Small intestine (tissue), 7 donors: Measurements from ENCODE around the gene ACTR8. TPM values are rescaled to one million over a fixed set of nuclear protein-coding genes. Genes with fewer than 3 reads are reported as not detected.

Source experiments
- DNase-seq, 2 donors: peaks; one replicate each; pipeline versions ENCODE4 v3.0.0 to v3.0.0-alpha.2; 2013
- FAIRE-seq: peaks from 2 replicates; lab custom pipeline; 2012; peaks lifted over from hg19 to GRCh38; lab: Jason Lieb, UNC
- H3K27ac ChIP-seq, 3 donors: one replicate each; pipeline ENCODE4 v1.5.1; 2013; ENCODE audit warnings: low read length in 2 of 3, mild to moderate bottlenecking in 2 of 3, control low read depth in 1 of 3, inconsistent platforms in 1 of 3, low read depth in 1 of 3, moderate library complexity in 1 of 3
- H3K27me3 ChIP-seq, 3 donors: one replicate each; pipeline ENCODE4 v1.6.1; 2013; ENCODE audit warnings: low read length in 3 of 3, inconsistent platforms in 1 of 3; ENCODE audit not compliant: control insufficient read depth in 3 of 3, insufficient read depth in 3 of 3
- H3K36me3 ChIP-seq, 3 donors: one replicate each; pipeline ENCODE4 v1.6.1; 2013; ENCODE audit warnings: low read length in 3 of 3, inconsistent platforms in 1 of 3, low read depth in 1 of 3, mild to moderate bottlenecking in 1 of 3, moderate library complexity in 1 of 3; ENCODE audit not compliant: control insufficient read depth in 3 of 3, insufficient read depth in 2 of 3
- H3K4me1 ChIP-seq, 3 donors: one replicate each; pipeline ENCODE4 v1.6.1; 2013; ENCODE audit warnings: low read length in 2 of 3, inconsistent platforms in 1 of 3, low read depth in 1 of 3, mild to moderate bottlenecking in 1 of 3, moderate library complexity in 1 of 3; ENCODE audit not compliant: control insufficient read depth in 3 of 3, insufficient read depth in 2 of 3
- H3K4me3 ChIP-seq, 3 donors: one replicate each; pipeline ENCODE4 v1.5.1; 2013; ENCODE audit warnings: low read length in 3 of 3, control low read depth in 1 of 3, inconsistent platforms in 1 of 3, low read depth in 1 of 3, mild to moderate bottlenecking in 1 of 3, moderate library complexity in 1 of 3
- H3K9me3 ChIP-seq, 2 donors: one replicate each; pipeline ENCODE4 v1.6.1; 2013; ENCODE audit warnings: low read depth in 1 of 2, low read length in 1 of 2; ENCODE audit not compliant: control insufficient read depth in 2 of 2, insufficient read depth in 1 of 2
- WGBS, 3 donors: extraction: QIAGEN DNeasy Blood & Tissue Kit; methylation state at CpG; one replicate each; pipeline ENCODE4 v1.1.7; 2013; 5-methylcytosine and 5-hydroxymethylcytosine counted together
- polyA plus RNA-seq, 4 donors: library from polyadenylated mRNA; stranded (reverse) in 3 of 4; unstranded in 1 of 4; fragments of 200-250 nt in 3 of 4; fragments of 120-200 nt in 1 of 4; gene quantifications; one replicate each; pipeline versions ENCODE4 v1.2.1 to v1.2.3, GENCODE V29; 2013
- donor health status: healthy with polysubstance abuse.
- donor health status: control.
- donor health status: control.
- donor health status: Bipolar disorder and iron deficiency.
- donor health status: healthy.

Gene ACTR8
- polyA plus RNA-seq, 4 donors, result 6.2 to 27.0 (median 8.2) TPM

- Histone ChIP-seq H3K4me1 (no peaks in the 10 kb centered on the region), H3K36me3 (no peaks in the 10 kb centered on the region), H3K27me3 (peaks cover 0 to 4% (median 3%) of the 10 kb centered on the region in 3 donors), H3K4me3 (no peak overlapping the region), H3K9me3 (peaks cover 0 to 3% of the 10 kb centered on the region in 2 donors), H3K27ac (no peak overlapping the region)
- no peak for FAIRE-seq
- WGBS, 3 donors, result 13 to 59% (median 47%) methylated on average over 2 of the region's 2 CpGs
- peak; percentile 42 to 53 for DNase-seq
Observed at GRCh38 chr3:53900666-53901331, 18.8 kb upstream of the ACTR8 start.

DNA sequence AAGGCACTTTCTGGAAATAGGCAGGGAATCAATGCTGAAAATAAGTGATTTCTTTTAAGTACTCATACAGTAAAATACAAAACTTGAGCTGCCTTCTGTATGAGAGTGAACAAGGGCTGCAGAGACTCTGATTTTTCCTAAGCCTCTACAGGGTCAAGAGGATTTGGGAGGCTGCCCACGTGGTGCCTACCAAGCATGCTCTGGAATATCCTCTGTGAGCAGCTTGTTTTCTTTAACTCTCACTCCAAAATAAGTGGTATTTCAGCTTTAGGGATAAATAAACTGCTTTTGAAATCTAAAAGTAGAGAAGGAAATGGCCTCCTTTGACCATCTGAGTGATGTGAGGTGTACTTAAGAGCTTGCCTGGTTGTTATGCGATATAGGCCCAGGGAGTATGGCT lies 17.8 kb upstream of the ACTR8 start:
- no peaks in the 10 kb centered on the region for H3K36me3 ChIP-seq
- 69 to 72% (median 71%) methylated on average over 2 of the region's 2 CpGs for WGBS, 3 donors
- DNase-seq, result no peak
- H3K27me3 ChIP-seq, result peaks cover 0 to 4% (median 3%) of the 10 kb centered on the region in 3 donors
- no peaks in the 10 kb centered on the region for H3K9me3 ChIP-seq
- no peaks in the 10 kb centered on the region for H3K4me1 ChIP-seq
- no peak overlapping the region for H3K4me3 ChIP-seq
- FAIRE-seq, result no peak
- no peak overlapping the region for H3K27ac ChIP-seq

- Histone ChIP-seq H3K27ac (peak overlapping the region; percentile 79 to 99 (median 99)), H3K27me3 (no peaks in the 10 kb centered on the region), H3K9me3 (no peaks in the 10 kb centered on the region), H3K36me3 (no peaks in the 10 kb centered on the region), H3K4me1 (peaks cover 2 to 14% (median 12%) of the 10 kb centered on the region in 3 donors), H3K4me3 (peak overlapping the region in 2 of 3 donors; percentile 35 to 92)
- DNase-seq (peak in 1 of 2 donors; percentile 9), FAIRE-seq (no peak)
- 50 to 73% (median 59%) methylated on average over 4 of the region's 4 CpGs for WGBS, 3 donors
Observed at GRCh38 chr3:53892286-53892637, 10.3 kb upstream of the ACTR8 start.

DNA sequence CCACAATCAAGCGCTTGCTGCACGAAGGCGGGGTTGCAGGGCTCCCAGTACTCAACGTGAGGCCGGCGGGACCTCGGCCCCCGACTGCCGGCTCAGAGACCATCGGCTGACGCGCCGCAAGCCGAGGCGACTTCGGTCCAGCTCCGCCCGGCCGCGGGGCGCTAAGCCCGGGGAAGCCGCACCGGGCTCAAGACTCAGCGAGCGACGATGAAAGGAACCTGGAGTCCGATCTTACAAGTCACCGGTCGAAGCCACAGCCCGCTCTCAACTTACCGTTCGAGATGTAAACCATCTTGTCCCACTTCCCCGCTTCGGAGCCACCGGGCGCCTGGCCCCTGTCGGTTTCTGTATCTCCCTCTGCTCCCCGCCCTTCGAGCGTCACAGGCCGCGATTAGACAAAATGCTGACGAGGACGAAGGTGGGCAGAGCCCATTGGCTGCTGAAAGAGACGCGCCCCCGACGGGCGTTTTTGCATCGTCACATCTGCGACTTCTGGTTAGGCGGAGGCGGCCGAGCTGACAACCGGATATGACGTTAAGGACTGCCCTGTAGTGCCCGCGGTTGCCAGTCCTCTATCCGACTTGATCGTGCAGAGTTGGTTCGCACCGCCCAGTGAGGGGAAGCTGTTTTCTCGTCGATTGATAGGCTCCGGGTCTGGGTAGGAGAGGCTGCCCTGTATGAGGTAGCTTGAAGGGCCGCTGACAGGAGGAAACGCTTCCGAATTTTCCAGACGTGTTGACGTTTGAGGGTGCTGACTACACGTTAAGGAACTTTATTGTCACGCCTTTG lies 9.7 kb upstream of the ACTR8 start, which contains the start of gene SELENOK:
SELENOK (minus strand) TSS at position 363 of the 789 bp plus-strand sequence.
- peak; percentile 99 to 100 for DNase-seq
- FAIRE-seq, result peak; percentile 95
- WGBS, 3 donors, result 0% methylated on average over 73 of the region's 73 CpGs
- H3K4me3 ChIP-seq, result peak within 1 kb of the TSS; percentile 83 to 92 (median 87)
- peaks cover 0 to 3% (median 2%) of the 10 kb centered on the region in 3 donors for H3K36me3 ChIP-seq
- H3K9me3 ChIP-seq, result no peaks in the 10 kb centered on the region
- H3K4me1 ChIP-seq, result peaks cover 2 to 14% (median 12%) of the 10 kb centered on the region in 3 donors
- H3K27me3 ChIP-seq, result no peaks in the 10 kb centered on the region
- peak within 1 kb of the TSS; percentile 97 to 99 (median 99) for H3K27ac ChIP-seq

GRCh38 chr3:53890726-53891475 lies 8.9 kb upstream of the ACTR8 start:
- Histone ChIP-seq H3K4me3 (peak overlapping the region; percentile 83 to 92 (median 87)), H3K9me3 (no peaks in the 10 kb centered on the region), H3K27me3 (no peaks in the 10 kb centered on the region), H3K36me3 (peaks cover 0 to 5% (median 2%) of the 10 kb centered on the region in 3 donors), H3K4me1 (peaks cover 2 to 14% (median 12%) of the 10 kb centered on the region in 3 donors), H3K27ac (peak overlapping the region; percentile 97 to 99 (median 99))
- 2 to 4% (median 4%) methylated on average over 21 of the region's 21 CpGs for WGBS, 3 donors
- FAIRE-seq (no peak), DNase-seq (peak; percentile 81 to 87)

GRCh38 chr3:53888232-53888631 lies 6.3 kb upstream of the ACTR8 start:
- FAIRE-seq (no peak), DNase-seq (no peak)
- no peak overlapping the region for H3K27ac ChIP-seq
- 30 to 69% (median 48%) methylated on average over 1 of the region's 1 CpG for WGBS, 3 donors
- H3K4me3 ChIP-seq, result no peak overlapping the region
- H3K27me3 ChIP-seq, result no peaks in the 10 kb centered on the region
- H3K4me1 ChIP-seq, result peaks cover 2 to 14% (median 12%) of the 10 kb centered on the region in 3 donors
- no peaks in the 10 kb centered on the region for H3K9me3 ChIP-seq
- H3K36me3 ChIP-seq, result peaks cover 4 to 13% (median 9%) of the 10 kb centered on the region in 3 donors

- Histone ChIP-seq H3K27me3 (no peaks in the 10 kb centered on the region), H3K27ac (no peak overlapping the region), H3K36me3 (peaks cover 4 to 13% (median 9%) of the 10 kb centered on the region in 3 donors), H3K4me3 (no peak overlapping the region), H3K9me3 (no peaks in the 10 kb centered on the region), H3K4me1 (peaks cover 2 to 15% (median 12%) of the 10 kb centered on the region in 3 donors)
- DNase-seq (no peak), FAIRE-seq (no peak)
Observed at GRCh38 chr3:53887446-53887845, 5.5 kb upstream of the ACTR8 start.

- FAIRE-seq (no peak), DNase-seq (no peak)
- Histone ChIP-seq H3K27me3 (no peaks in the 10 kb centered on the region), H3K27ac (no peak overlapping the region), H3K9me3 (no peaks in the 10 kb centered on the region), H3K36me3 (peaks cover 4 to 13% (median 11%) of the 10 kb centered on the region in 3 donors), H3K4me3 (no peak overlapping the region), H3K4me1 (peaks cover 2 to 17% (median 12%) of the 10 kb centered on the region in 3 donors)
- WGBS, 3 donors, result 87 to 92% (median 90%) methylated on average over 3 of the region's 3 CpGs
Observed at GRCh38 chr3:53885239-53885638, 3.3 kb upstream of the ACTR8 start.
